ENCODE results near the gene GRIN2A.

Gene GRIN2A

GRCh38 chr16:9723136-9723535 is 459.1 kb downstream of the GRIN2A start:
- Histone ChIP-seq H3K27ac (replicated peaks) (no peak overlapping the region), H3K4me3 (replicated peaks; ENCODE audit: insufficient read depth, low read length) (no peak overlapping the region), H3K27me3 (ENCODE audit: insufficient read depth, poor library complexity, severe bottlenecking) (no peaks in the 10 kb centered on the region)
- no peak for DNase-seq (ENCODE audit: low read depth in 1 of 2, low spot score in 1 of 2)
- TF ChIP-seq POLR2AphosphoS5 (IDR thresholded peaks at IDR 0.05; ENCODE audit: low read depth) (no peak), REST (IDR thresholded peaks at IDR 0.05; ENCODE audit: insufficient replicate concordance, low read depth) (no peak), GABPA (IDR thresholded peaks at IDR 0.05; ENCODE audit: low read depth) (no peak), SPI1 (IDR thresholded peaks at IDR 0.05; ENCODE audit: borderline replicate concordance, low read depth) (no peak), CTCF (IDR thresholded peaks at IDR 0.05; ENCODE audit: insufficient read depth, low read length) (no peak)

GRCh38 chr16:9713907-9714306 is 468.3 kb downstream of the GRIN2A start:
- Histone ChIP-seq H3K4me3 (replicated peaks; ENCODE audit: insufficient read depth, low read length) (no peak overlapping the region), H3K27ac (replicated peaks) (no peak overlapping the region), H3K27me3 (ENCODE audit: insufficient read depth, poor library complexity, severe bottlenecking) (no peaks in the 10 kb centered on the region)
- DNase-seq (ENCODE audit: low read depth in 1 of 2, low spot score in 1 of 2), result no peak
- TF ChIP-seq CTCF (IDR thresholded peaks at IDR 0.05; ENCODE audit: insufficient read depth, low read length) (no peak), GABPA (IDR thresholded peaks at IDR 0.05; ENCODE audit: low read depth) (no peak)

GRCh38 chr16:9713156-9713555 is 469.1 kb downstream of the GRIN2A start:
- DNase-seq (ENCODE audit: low read depth in 1 of 2, low spot score in 1 of 2), result no peak
- Histone ChIP-seq H3K27me3 (ENCODE audit: insufficient read depth, poor library complexity, severe bottlenecking) (no peaks in the 10 kb centered on the region), H3K4me3 (replicated peaks; ENCODE audit: insufficient read depth, low read length) (no peak overlapping the region), H3K27ac (replicated peaks) (no peak overlapping the region)
- no peak for TF ChIP-seq POLR2AphosphoS5 (IDR thresholded peaks at IDR 0.05; ENCODE audit: low read depth)

GRCh38 chr16:9708972-9709620 is 473.1 kb downstream of the GRIN2A start:
- no peak for TF ChIP-seq SPI1 (IDR thresholded peaks at IDR 0.05; ENCODE audit: borderline replicate concordance, low read depth)
- Histone ChIP-seq H3K4me3 (replicated peaks; ENCODE audit: insufficient read depth, low read length) (no peak overlapping the region), H3K27me3 (ENCODE audit: insufficient read depth, poor library complexity, severe bottlenecking) (no peaks in the 10 kb centered on the region), H3K27ac (replicated peaks) (no peak overlapping the region)
- DNase-seq (ENCODE audit: low read depth in 1 of 2, low spot score in 1 of 2), result no peak

- H3K4me3 ChIP-seq (replicated peaks; ENCODE audit: insufficient read depth, low read length), result no peak overlapping the region
- no peak for DNase-seq (ENCODE audit: low read depth in 1 of 2, low spot score in 1 of 2)
- no peak for TF ChIP-seq REST (IDR thresholded peaks at IDR 0.05; ENCODE audit: insufficient replicate concordance, low read depth)
- no peaks in the 10 kb centered on the region for H3K27me3 ChIP-seq (ENCODE audit: insufficient read depth, poor library complexity, severe bottlenecking)
- H3K27ac ChIP-seq (replicated peaks), result no peak overlapping the region
Measured at GRCh38 chr16:9706217-9706836, 475.9 kb downstream of the GRIN2A start.

Data from HL-60 (cell line).